Neuronal stem cell (in vitro differentiated cells): ENCODE measurements around the gene TGDS. TPM values are rescaled to one million over a fixed set of nuclear protein-coding genes. Genes with fewer than 3 reads are reported as not detected.
"Not testable (repeated sequence)": the region's sequence is repeated elsewhere in the genome, so short reads cannot be mapped to it uniquely, and the experiment has no call there.

ENCODE experiments used
- DNase-seq: peaks from one replicate; pipeline ENCODE4 v3.0.0-alpha.2; 2013; ENCODE audit warnings: low spot score
- H2AFZ ChIP-seq: one replicate; pipeline ENCODE4 v1.6.1; 2013; ENCODE audit warnings: mild to moderate bottlenecking, low read length, inconsistent platforms
- H2AK5ac ChIP-seq: 2 replicates; pipeline ENCODE4 v1.6.1; 2013; ENCODE audit warnings: low read depth, mild to moderate bottlenecking, inconsistent platforms, low read length, moderate library complexity, mixed read lengths
- H2BK120ac ChIP-seq: 2 replicates; pipeline ENCODE4 v1.6.1; 2013; ENCODE audit warnings: low read depth, mild to moderate bottlenecking, inconsistent platforms, low read length, moderate library complexity, mixed read lengths
- H2BK12ac ChIP-seq: one replicate; pipeline ENCODE4 v1.6.1; 2013; ENCODE audit warnings: low read length, inconsistent platforms
- H2BK15ac ChIP-seq: 2 replicates; pipeline ENCODE4 v1.6.1; 2013; ENCODE audit warnings: mild to moderate bottlenecking, low read length, inconsistent platforms, mixed read lengths
- H2BK5ac ChIP-seq: one replicate; pipeline ENCODE4 v1.6.1; 2013; ENCODE audit warnings: inconsistent platforms, mild to moderate bottlenecking, low read length, moderate library complexity
- H3K14ac ChIP-seq: one replicate; pipeline ENCODE4 v1.6.1; 2013; ENCODE audit warnings: low read length, inconsistent platforms
- H3K18ac ChIP-seq: 2 replicates; pipeline ENCODE4 v1.6.1; 2013; ENCODE audit warnings: low read length, inconsistent platforms
- H3K23ac ChIP-seq: 2 replicates; pipeline ENCODE4 v1.6.1; 2013; ENCODE audit warnings: low read depth, mild to moderate bottlenecking, mixed read lengths, low read length, inconsistent platforms; ENCODE audit not compliant: poor library complexity
- H3K27ac ChIP-seq: replicated peaks from 3 replicates; pipeline ENCODE4 v1.5.1; 2013; ENCODE audit warnings: low read length, inconsistent platforms
- H3K27me3 ChIP-seq, 3 experiments: 2 replicates each; pipeline ENCODE4 v1.6.1; 2013; ENCODE audit warnings: low read length in 3 of 3, mild to moderate bottlenecking in 2 of 3, inconsistent platforms in 1 of 3, low read depth in 1 of 3, mixed read lengths in 1 of 3, moderate library complexity in 1 of 3; ENCODE audit not compliant: control insufficient read depth in 3 of 3, insufficient read depth in 3 of 3
- H3K36me3 ChIP-seq, 2 donors: replicated peaks in 1 of 2; 2 replicates each; pipeline ENCODE4 v1.6.1; 2013; ENCODE audit warnings: low read length in 2 of 2; ENCODE audit not compliant: control insufficient read depth in 2 of 2, insufficient read depth in 2 of 2
- H3K4ac ChIP-seq: 2 replicates; pipeline ENCODE4 v1.6.1; 2013; ENCODE audit warnings: inconsistent platforms, mild to moderate bottlenecking, low read length, moderate library complexity
- H3K4me1 ChIP-seq, 2 donors: 1 replicate in 1 of 2; 2 replicates in 1 of 2; pipeline ENCODE4 v1.6.1; 2013; ENCODE audit warnings: low read length in 2 of 2, low read depth in 1 of 2; ENCODE audit not compliant: control insufficient read depth in 2 of 2, insufficient read depth in 1 of 2
- H3K4me2 ChIP-seq: one replicate; pipeline ENCODE4 v1.6.1; 2013; ENCODE audit warnings: mild to moderate bottlenecking, low read length, inconsistent platforms; ENCODE audit not compliant: insufficient read depth, poor library complexity, severe bottlenecking
- H3K4me3 ChIP-seq, 2 donors: 2 replicates each; pipeline ENCODE4 v1.5.1; 2013; ENCODE audit warnings: low read length in 2 of 2, mild to moderate bottlenecking in 2 of 2, inconsistent platforms in 1 of 2, moderate library complexity in 1 of 2
- H3K79me1 ChIP-seq: one replicate; pipeline ENCODE4 v1.6.1; 2013; ENCODE audit warnings: low read depth, mild to moderate bottlenecking, inconsistent platforms, low read length, moderate library complexity
- H3K9ac ChIP-seq: one replicate; pipeline ENCODE4 v1.6.1; 2013; ENCODE audit warnings: mild to moderate bottlenecking, low read depth, low read length, inconsistent platforms; ENCODE audit not compliant: poor library complexity
- H3K9me3 ChIP-seq, 2 donors: replicated peaks in 1 of 2; 2 replicates each; pipeline versions ENCODE3 to v1.6.1; 2013; ENCODE audit warnings: low read length in 2 of 2, mild to moderate bottlenecking in 2 of 2, inconsistent platforms in 1 of 2, low read depth in 1 of 2, mixed read lengths in 1 of 2, moderate library complexity in 1 of 2; ENCODE audit not compliant: control insufficient read depth in 2 of 2, insufficient read depth in 1 of 2
- H4K8ac ChIP-seq: one replicate; pipeline ENCODE4 v1.6.1; 2013; ENCODE audit warnings: low read depth, mild to moderate bottlenecking, inconsistent platforms, low read length, moderate library complexity
- H4K91ac ChIP-seq: one replicate; pipeline ENCODE4 v1.6.1; 2013; ENCODE audit warnings: low read length, low read depth, mild to moderate bottlenecking, inconsistent platforms; ENCODE audit not compliant: poor library complexity
- WGBS, 2 donors: extraction: QIAGEN DNeasy Blood & Tissue Kit; methylation state at CpG; one replicate each; pipeline ENCODE4 v1.1.7; 2013; ENCODE audit warnings: missing lambda C conversion rate in 2 of 2, mixed read lengths in 1 of 2; ENCODE audit not compliant: insufficient read length in 2 of 2, insufficient replicate concordance in 1 of 2; ENCODE audit errors: extremely low coverage in 2 of 2; 5-methylcytosine and 5-hydroxymethylcytosine counted together
- polyA plus RNA-seq, 2 experiments: library from polyadenylated mRNA; stranded (reverse); fragments of 200-250 nt; gene quantifications; one replicate each; pipeline ENCODE4 v1.2.3, GENCODE V29; 2013

The TGDS gene
- 12.5 TPM for polyA plus RNA-seq (2013, experiment 1 of 2)
- 12.3 TPM for polyA plus RNA-seq (2013, experiment 2 of 2)

GRCh38 chr13:94595950-94596574, at the start of gene TGDS:
Gene TGDS (minus strand): TSS chr13:94596152. CDS start chr13:94596136, 16 bp downstream.
- peak within 1 kb of the TSS; percentile 72 for H3K4me2 ChIP-seq
- peak within 1 kb of the TSS; percentile 75 for H3K23ac ChIP-seq
- H3K79me1 ChIP-seq, result peaks cover 7% of the 10 kb centered on the region
- H2BK12ac ChIP-seq, result no peak within 1 kb of the TSS
- DNase-seq, result peak; percentile 84
- H3K18ac ChIP-seq, result peak within 1 kb of the TSS; percentile 95
- peak within 1 kb of the TSS; percentile 75 for H3K9ac ChIP-seq
- no CpG with 5 or more reads among the region's 41 CpGs for WGBS, 2 donors
- H3K27ac ChIP-seq, result peak within 1 kb of the TSS; percentile 60
- H2AK5ac ChIP-seq, result no peak within 1 kb of the TSS
- H2BK120ac ChIP-seq, result no peak within 1 kb of the TSS
- H4K91ac ChIP-seq, result no peak within 1 kb of the TSS
- peak within 1 kb of the TSS; percentile 83 for H4K8ac ChIP-seq
- no peak within 1 kb of the TSS for H3K14ac ChIP-seq
- peaks cover 2 to 6% of the 10 kb centered on the region in 2 donors for H3K4me1 ChIP-seq
- peaks cover 5 to 6% of the 10 kb centered on the region in 2 donors for H3K9me3 ChIP-seq
- peak within 1 kb of the TSS; percentile 88 for H2AFZ ChIP-seq
- peak within 1 kb of the TSS; percentile 77 for H2BK5ac ChIP-seq
- peak within 1 kb of the TSS; percentile 69 to 91 for H3K4me3 ChIP-seq
- no peaks in the 10 kb centered on the region for H3K27me3 ChIP-seq
- no peak within 1 kb of the TSS for H3K4ac ChIP-seq
- no peak within 1 kb of the TSS for H2BK15ac ChIP-seq
- peaks cover 0 to 25% of the 10 kb centered on the region in 2 donors for H3K36me3 ChIP-seq

- Histone ChIP-seq H3K36me3 (no peaks in the 10 kb centered on the region), H3K27ac (no peak overlapping the region), H3K4me1 (peaks cover 0 to 12% of the 10 kb centered on the region in 2 donors), H3K4me2 (no peak overlapping the region), H3K23ac (no peak overlapping the region), H2AK5ac (no peak overlapping the region), H4K91ac (no peak overlapping the region), H3K27me3 (no peaks in the 10 kb centered on the region), H2BK15ac (no peak overlapping the region), H3K4me3 (peak overlapping the region in 1 of 2 donors; percentile 16), H3K18ac (no peak overlapping the region), H3K14ac (no peak overlapping the region), H2BK5ac (no peak overlapping the region), H2BK12ac (no peak overlapping the region), H3K4ac (no peak overlapping the region), H4K8ac (no peak overlapping the region), H2BK120ac (no peak overlapping the region), H2AFZ (peak overlapping the region; percentile 81), H3K9ac (no peak overlapping the region), H3K9me3 (peaks cover 0 to 2% of the 10 kb centered on the region in 2 donors), H3K79me1 (no peaks in the 10 kb centered on the region)
- no CpG with 5 or more reads among the region's 3 CpGs for WGBS, 2 donors
- DNase-seq, result no peak
Observed at GRCh38 chr13:94641409-94641941, 45.5 kb upstream of the TGDS start.

- Histone ChIP-seq H3K4ac (no peak overlapping the region), H2BK12ac (no peak overlapping the region), H2BK5ac (no peak overlapping the region), H3K9me3 (peaks cover 0 to 2% of the 10 kb centered on the region in 2 donors), H2AK5ac (no peak overlapping the region), H3K14ac (no peak overlapping the region), H3K4me1 (peaks cover 0 to 12% of the 10 kb centered on the region in 2 donors), H3K79me1 (no peaks in the 10 kb centered on the region), H2BK15ac (no peak overlapping the region), H3K4me3 (no peak overlapping the region), H2AFZ (peak overlapping the region; percentile 81), H2BK120ac (no peak overlapping the region), H3K18ac (no peak overlapping the region), H3K23ac (no peak overlapping the region), H3K27ac (no peak overlapping the region), H3K9ac (no peak overlapping the region), H4K91ac (no peak overlapping the region), H3K36me3 (no peaks in the 10 kb centered on the region), H3K4me2 (no peak overlapping the region), H4K8ac (no peak overlapping the region), H3K27me3 (no peaks in the 10 kb centered on the region)
- DNase-seq, result no peak
- WGBS, 2 donors, result no CpG with 5 or more reads among the region's 2 CpGs
Observed at GRCh38 chr13:94640721-94641120, 44.8 kb upstream of the TGDS start.

- H4K91ac ChIP-seq, H3K4me3 ChIP-seq, H3K79me1 ChIP-seq, H3K4ac ChIP-seq, H2AFZ ChIP-seq, H3K27me3 ChIP-seq, H3K9ac ChIP-seq, H3K14ac ChIP-seq, H2BK15ac ChIP-seq, H3K4me2 ChIP-seq, H2BK5ac ChIP-seq, H2AK5ac ChIP-seq, H3K18ac ChIP-seq, H2BK120ac ChIP-seq, H2BK12ac ChIP-seq, H3K23ac ChIP-seq, H3K27ac ChIP-seq, DNase-seq, H4K8ac ChIP-seq: not testable (repeated sequence)
- no CpG with 5 or more reads among the region's 3 CpGs for WGBS, 2 donors
- H3K36me3 ChIP-seq, result peaks cover 0 to 12% of the 10 kb centered on the region in 2 donors
- H3K9me3 ChIP-seq, result peaks cover 0 to 13% of the 10 kb centered on the region in 2 donors
- H3K4me1 ChIP-seq, result peaks cover 0 to 12% of the 10 kb centered on the region in 2 donors
Observed at GRCh38 chr13:94637677-94638076, 41.7 kb upstream of the TGDS start.
